GM19397 (cell line): Measurements from ENCODE around the gene OR10S1.
"Not testable (repeated sequence)": the region's sequence is repeated elsewhere in the genome, so short reads cannot be mapped to it uniquely, and the experiment has no call there.

Source experiments
- ATAC-seq: cut with Tn5 transposase; IDR thresholded peaks from one replicate; pipeline ENCODE4 v1.9.1; 2021; ENCODE audit warnings: mild to moderate bottlenecking, moderate library complexity; ENCODE audit not compliant: unreplicated experiment

OR10S1 gene, protein sequence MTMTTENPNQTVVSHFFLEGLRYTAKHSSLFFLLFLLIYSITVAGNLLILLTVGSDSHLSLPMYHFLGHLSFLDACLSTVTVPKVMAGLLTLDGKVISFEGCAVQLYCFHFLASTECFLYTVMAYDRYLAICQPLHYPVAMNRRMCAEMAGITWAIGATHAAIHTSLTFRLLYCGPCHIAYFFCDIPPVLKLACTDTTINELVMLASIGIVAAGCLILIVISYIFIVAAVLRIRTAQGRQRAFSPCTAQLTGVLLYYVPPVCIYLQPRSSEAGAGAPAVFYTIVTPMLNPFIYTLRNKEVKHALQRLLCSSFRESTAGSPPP

DNA sequence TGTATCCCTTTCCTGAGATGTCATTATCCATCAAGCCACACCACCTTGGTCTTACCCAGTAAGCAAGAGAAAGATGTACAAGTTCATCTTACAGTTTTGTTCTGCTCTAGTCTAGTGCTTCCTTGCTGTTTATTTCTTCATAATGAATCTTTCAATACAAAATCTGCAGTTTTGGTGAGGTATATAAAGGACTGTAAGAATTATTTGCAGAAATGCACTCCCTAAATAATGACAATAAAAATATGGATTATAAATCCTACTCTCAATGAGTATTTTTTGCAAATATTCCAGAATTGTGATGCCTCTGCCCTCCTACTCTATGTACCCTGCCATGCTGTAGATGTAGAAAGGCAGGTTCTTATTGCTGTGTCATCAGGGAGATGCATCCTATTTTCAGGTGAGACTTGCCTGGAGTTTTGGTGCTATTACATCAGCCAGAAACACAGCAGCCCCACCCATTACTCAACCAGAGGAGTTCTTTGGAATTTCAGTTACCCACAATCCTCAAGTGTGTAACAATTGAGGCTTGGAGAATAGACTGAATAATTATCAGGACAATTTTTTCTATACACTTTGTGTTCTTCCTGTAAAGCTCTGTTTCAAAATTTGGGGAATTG, at the start of gene OR10S1:
Gene OR10S1, minus strand, starts transcription at position 51 of the 617 bp plus-strand sequence. CDS start 117 bp downstream, outside the sequence.
- ATAC-seq = no peak

DNA sequence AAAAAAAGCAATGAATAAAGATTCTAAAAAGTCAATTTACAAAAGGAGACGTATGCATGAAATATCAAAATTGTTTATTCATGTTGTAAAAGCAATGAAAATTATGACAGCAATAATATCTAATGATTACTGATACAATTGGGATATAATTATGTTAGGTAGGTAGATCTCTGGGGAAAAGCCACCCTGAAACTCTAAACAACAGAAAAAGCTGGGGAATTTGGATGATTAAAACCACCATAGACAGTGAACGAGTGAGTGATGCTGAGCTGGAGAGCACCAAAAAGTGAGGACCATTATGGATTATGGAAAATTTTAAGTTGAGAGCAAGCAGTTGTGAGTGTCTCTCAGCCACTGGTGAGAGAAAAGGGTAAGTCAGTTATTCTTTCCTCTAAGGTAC, 48.9 kb upstream of the OR10S1 start, which contains the start of gene OR10G8:
Gene OR10G8, plus strand, starts transcription at position 301 of the 400 bp plus-strand sequence. CDS start 2,825 bp downstream, outside the sequence.
- ATAC-seq = no peak

DNA sequence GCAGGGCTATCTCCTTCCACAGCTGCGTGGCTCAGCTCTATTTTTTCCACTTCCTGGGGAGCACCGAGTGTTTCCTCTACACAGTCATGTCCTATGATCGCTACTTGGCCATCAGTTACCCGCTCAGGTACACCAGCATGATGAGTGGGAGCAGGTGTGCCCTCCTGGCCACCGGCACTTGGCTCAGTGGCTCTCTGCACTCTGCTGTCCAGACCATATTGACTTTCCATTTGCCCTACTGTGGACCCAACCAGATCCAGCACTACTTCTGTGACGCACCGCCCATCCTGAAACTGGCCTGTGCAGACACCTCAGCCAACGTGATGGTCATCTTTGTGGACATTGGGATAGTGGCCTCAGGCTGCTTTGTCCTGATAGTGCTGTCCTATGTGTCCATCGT, 38.3 kb upstream of the OR10S1 start:
- not testable (repeated sequence) for ATAC-seq

DNA sequence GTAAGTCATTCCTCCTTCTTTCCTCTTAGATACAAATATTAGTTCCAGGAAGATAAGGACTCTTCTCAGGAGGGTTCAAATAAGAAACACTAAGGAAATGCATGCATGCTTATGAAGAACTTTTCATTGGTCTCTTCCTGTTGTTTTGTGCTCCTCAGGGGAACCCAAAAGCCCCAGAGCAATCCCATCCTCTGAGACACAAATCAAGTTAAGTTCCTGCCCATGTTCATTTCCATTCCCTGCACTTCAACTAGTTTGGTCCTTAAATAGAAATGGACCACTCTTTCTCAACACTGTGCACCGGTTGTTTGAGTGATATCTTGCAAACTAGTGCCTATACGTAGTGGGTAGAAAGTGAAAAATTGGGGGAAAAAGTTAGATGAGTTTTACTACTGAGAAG, 35.1 kb upstream of the OR10S1 start, which contains the start of gene OR10G4:
Gene OR10G4, plus strand, starts transcription at position 301 of the 400 bp plus-strand sequence. CDS start 2,578 bp downstream, outside the sequence.
- ATAC-seq = no peak

DNA sequence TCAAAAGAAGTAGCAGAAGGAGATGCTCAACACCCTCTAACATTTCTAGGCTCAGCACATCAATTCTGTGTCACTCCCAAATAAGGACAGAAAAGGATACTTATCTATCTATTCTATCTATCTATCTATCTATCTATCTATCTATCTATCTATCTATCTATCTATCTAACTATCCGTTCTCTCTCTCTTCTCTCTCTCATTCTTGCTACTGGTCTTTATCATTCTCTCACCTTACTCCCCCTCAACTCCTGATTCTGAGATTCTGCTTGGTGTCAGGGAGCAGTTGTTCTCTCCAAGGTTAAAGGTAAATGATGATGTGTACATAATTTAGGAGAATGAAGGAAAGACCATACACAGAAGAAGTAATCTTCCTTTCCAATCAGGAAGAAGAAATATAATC, 17.5 kb upstream of the OR10S1 start, which contains the start of gene OR10G6:
Gene OR10G6, minus strand, starts transcription at position 43 of the 400 bp plus-strand sequence. Its CDS starts 0 bp downstream, at position 43.
- no peak for ATAC-seq

DNA sequence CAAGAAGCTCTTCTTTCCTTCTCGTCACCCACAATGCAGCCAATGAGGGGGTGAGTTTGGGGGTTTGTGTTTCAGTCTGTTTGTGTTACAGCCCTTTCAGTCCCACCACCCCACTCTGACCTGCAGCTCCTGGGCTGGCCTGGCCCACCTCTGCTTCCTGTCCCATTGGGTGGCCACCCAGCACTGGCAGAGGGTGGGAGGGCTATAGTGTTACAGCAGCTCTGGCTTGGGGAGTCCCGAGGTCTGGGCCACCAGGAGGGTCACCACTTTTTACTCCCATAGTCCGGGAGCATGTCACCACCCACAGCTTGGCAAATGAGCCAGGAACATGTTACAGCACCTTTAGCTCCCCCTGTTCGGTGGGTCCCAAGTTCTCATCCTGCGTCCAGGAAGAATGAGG, 1.7 kb upstream of the OR10S1 start:
- no peak for ATAC-seq

DNA sequence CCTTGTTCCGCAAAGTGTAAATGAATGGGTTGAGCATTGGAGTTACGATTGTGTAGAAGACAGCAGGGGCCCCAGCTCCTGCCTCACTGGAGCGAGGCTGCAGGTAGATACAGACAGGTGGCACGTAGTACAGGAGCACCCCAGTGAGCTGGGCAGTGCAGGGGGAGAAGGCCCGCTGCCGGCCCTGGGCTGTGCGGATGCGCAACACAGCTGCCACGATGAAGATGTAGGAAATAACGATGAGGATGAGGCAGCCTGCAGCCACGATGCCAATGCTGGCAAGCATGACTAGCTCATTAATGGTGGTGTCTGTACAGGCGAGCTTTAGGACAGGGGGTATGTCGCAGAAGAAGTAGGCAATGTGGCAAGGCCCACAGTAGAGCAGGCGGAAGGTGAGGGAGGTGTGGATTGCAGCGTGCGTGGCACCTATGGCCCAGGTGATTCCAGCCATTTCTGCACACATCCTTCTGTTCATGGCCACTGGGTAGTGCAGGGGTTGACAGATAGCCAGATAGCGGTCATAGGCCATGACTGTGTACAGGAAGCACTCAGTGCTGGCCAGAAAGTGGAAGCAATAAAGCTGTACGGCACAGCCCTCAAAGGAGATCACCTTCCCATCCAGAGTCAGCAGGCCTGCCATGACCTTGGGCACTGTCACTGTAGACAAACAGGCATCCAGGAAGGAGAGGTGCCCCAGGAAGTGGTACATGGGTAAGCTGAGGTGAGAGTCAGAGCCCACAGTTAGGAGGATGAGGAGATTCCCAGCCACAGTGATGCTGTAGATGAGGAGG, 616 bp downstream of the OR10S1 start:
- no peak for ATAC-seq

DNA sequence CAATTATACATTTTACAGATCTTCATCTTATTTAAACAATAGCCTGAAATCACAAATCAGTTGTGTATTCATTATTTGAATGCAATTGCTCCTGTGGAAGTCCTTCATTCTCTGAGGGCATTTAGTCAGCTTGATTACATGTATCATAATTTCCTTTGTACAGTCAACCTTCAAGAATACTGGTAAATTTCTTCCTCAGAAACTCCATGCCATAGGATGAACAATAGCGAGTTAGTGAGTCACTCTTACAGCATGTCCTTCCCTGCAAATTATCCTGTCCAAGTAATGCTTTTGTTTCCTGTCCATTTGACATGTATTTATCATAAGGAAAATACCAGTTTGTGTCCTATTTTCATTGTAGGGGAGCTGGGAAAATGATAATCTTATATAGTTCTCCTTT, 3.8 kb downstream of the OR10S1 start:
- no peak for ATAC-seq

DNA sequence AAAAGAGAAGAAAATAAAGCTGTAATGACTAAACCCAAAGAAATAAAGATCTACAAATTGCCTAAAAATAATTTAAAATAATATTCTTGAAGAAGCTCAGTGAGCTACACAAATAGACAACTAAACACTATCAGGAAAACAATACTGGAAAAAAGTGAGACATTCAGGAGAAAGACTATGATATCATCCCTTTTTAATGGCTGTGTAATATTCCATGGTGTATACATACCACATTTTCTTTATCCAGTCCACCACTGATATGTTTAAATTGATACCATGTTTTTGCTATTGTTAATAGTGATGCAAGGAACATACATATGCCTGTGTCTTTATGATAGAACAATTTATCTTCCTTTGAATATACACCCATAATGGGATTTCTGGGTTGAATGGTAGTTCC, 20.8 kb downstream of the OR10S1 start:
- ATAC-seq = no peak

DNA sequence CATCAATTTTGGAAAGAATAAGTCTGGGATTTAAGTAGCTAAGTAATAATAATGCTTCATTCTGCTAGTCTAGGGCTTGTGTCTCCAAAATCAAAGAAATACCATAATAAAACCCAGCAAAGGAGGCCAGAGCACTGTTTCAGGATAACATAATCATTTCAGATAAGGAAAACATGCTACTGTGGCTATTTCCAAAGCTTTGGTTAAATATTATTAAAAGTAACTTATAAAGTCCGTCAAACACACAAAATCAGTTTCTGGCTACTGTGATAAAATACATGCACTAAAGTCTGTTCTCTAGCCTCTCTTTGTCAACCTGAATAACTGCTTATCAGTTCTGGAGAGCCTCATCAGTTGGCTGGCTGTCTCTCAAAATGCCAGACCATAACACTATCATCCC, 32.4 kb downstream of the OR10S1 start:
- ATAC-seq = no peak

DNA sequence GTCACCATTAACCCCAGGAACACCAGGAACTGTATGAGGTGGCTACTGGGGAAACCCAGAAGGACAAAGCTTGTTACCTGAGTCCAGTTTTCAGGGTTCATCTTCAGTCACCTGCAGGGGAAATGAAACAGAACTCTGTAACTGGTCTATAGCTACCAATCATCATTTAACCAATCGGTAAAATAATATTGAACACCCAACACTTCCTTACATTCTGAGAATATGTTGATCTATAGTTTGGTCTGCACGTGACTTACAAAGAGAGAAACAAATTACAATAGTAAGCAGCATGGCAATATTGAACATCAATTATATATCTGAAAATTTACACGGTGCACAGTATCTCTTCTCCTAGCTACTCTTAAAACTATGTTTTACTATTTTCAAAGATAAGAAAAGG, 33.8 kb downstream of the OR10S1 start, which contains the start of gene OR6T1:
Gene OR6T1, minus strand, starts transcription at position 101 of the 400 bp plus-strand sequence. Its CDS starts 0 bp downstream, at position 101.
- no peak for ATAC-seq

DNA sequence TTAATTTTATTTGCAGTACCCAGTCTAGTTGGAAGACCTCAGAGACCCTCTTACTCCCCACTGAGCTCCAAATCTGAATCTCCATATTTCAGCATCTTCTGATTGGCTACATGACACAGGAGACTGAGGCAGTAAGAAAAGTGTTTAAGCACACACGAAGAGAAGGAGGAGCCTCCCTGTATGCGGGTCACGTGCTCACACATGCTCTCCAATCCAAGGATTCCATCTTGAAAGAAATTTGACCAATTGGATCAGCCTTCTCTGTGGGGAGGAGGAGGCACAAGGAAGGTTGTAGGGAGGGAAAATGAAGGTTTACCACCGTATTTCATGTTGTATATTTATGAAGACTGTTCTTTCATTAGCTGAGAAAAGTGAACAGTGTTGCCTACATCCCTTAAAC, 35.2 kb downstream of the OR10S1 start:
- ATAC-seq = no peak

DNA sequence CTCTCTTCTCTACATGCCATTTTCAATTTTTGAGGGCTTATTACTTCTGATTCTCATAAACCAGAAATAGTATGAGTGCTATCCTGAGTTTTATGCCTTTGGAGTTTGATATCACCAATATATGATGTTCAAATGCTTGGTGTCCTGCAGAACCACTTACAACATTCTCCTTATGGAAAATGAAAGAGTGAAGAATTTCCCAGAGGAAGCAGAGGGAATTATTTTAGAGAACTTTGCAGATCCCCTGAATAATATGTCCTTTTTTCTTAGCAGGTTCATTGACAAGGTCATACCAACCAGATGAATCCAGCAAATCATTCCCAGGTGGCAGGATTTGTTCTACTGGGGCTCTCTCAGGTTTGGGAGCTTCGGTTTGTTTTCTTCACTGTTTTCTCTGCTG, 38.3 kb downstream of the OR10S1 start, which contains the start of gene OR4D5:
Gene OR4D5, plus strand, starts transcription at position 301 of the 400 bp plus-strand sequence. Its CDS starts 0 bp downstream, at position 301.
- ATAC-seq = no peak
